ENCODE measurements around the gene DSG3.

DNA sequence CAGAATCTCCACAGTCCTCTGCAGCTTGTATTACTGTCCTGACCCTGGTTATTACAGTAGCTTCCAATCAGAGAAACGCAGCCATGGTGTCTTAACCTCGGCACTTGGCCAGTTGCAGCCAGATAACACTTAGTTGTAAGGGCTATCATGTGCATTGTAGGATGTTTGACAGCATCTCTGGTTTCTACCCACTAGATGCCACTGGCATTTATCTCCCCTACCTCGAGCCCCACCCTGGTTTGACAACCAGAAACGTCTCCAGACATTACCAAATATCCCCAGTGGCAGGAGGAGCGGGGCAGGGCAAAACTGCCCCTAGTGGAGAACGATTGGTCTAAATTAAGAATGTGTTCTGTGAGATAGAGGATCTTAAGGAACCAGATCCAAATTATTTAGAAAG is 63.6 kb downstream of the DSG3 start:
- TF ChIP-seq, protein P1, sequence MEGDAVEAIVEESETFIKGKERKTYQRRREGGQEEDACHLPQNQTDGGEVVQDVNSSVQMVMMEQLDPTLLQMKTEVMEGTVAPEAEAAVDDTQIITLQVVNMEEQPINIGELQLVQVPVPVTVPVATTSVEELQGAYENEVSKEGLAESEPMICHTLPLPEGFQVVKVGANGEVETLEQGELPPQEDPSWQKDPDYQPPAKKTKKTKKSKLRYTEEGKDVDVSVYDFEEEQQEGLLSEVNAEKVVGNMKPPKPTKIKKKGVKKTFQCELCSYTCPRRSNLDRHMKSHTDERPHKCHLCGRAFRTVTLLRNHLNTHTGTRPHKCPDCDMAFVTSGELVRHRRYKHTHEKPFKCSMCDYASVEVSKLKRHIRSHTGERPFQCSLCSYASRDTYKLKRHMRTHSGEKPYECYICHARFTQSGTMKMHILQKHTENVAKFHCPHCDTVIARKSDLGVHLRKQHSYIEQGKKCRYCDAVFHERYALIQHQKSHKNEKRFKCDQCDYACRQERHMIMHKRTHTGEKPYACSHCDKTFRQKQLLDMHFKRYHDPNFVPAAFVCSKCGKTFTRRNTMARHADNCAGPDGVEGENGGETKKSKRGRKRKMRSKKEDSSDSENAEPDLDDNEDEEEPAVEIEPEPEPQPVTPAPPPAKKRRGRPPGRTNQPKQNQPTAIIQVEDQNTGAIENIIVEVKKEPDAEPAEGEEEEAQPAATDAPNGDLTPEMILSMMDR (IDR thresholded peaks at IDR 0.05), result no peak
- TF ChIP-seq POLR2A (IDR thresholded peaks at IDR 0.05), result no peak
